ES-I3 (cell line): ENCODE measurements around the gene DGKI.
"Not testable (repeated sequence)": the region's sequence is repeated elsewhere in the genome, so short reads cannot be mapped to it uniquely, and the experiment has no call there.

ENCODE experiments used
- H3K36me3 ChIP-seq: 2 replicates; pipeline ENCODE4 v1.6.1; 2013; ENCODE audit warnings: mild to moderate bottlenecking, low read length, control low read depth, moderate library complexity; ENCODE audit not compliant: insufficient read depth
- H3K4me1 ChIP-seq: 2 replicates; pipeline ENCODE4 v1.6.1; 2013; ENCODE audit warnings: mild to moderate bottlenecking, control low read depth, low read length; ENCODE audit not compliant: insufficient read depth
- H3K9ac ChIP-seq: 2 replicates; pipeline ENCODE4 v1.6.1; 2013; ENCODE audit warnings: low read depth, mild to moderate bottlenecking, low read length, moderate library complexity
- H3K9me3 ChIP-seq: 2 replicates; pipeline ENCODE4 v1.6.1; 2013; ENCODE audit warnings: mild to moderate bottlenecking, low read length, moderate library complexity; ENCODE audit not compliant: control insufficient read depth, insufficient read depth

The DGKI gene

DNA sequence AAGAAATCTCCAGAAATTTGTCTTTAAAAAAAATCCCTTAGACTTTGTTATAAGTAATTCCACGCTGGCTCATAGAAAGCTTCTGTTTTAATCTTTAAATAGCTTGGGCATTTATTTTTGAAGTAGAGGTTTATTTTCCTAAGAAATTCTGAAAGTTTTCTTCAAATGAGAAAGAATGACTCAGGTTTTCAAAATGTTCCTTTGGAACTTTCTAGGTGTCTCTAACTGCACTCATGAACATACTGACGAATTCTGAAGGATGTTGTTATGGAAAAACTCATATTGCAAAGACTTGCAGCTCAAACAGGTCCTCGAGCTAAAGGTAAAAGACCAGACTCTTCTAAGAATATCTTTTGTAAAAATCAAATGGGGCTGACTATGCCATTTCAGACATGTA lies 10.7 kb downstream of the DGKI start:
- Histone ChIP-seq H3K9me3 (peaks cover 14% of the 10 kb centered on the region), H3K4me1 (peaks cover 23% of the 10 kb centered on the region), H3K9ac (no peak overlapping the region), H3K36me3 (no peaks in the 10 kb centered on the region)

- Histone ChIP-seq H3K9me3 (peaks cover 19% of the 10 kb centered on the region), H3K4me1 (peaks cover 18% of the 10 kb centered on the region), H3K9ac (no peak overlapping the region), H3K36me3 (no peaks in the 10 kb centered on the region)
These were observed 11.2 kb downstream of the DGKI start for GRCh38 chr7:137835486-137836112.

DNA sequence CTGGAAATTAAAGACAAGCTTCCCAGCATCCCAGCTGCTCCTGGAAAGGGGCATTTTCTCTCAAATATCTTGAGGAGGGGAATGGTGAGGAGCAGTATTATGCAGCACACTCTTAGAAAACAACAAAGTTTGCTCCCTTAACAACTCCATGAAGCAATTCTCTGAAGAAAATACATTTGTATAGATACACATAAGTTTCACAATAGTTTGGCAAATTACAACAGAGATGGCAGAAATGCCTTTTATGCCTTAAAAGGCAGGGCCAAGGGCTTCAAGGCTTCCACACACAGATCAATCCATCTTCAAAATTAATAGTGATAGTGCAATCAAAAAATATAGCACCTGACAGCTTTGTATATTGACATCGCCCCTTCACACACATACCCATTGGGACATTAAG lies 12.2 kb downstream of the DGKI start:
- H3K9ac ChIP-seq = no peak overlapping the region
- no peaks in the 10 kb centered on the region for H3K36me3 ChIP-seq
- peaks cover 22% of the 10 kb centered on the region for H3K9me3 ChIP-seq
- peaks cover 10% of the 10 kb centered on the region for H3K4me1 ChIP-seq

- not testable (repeated sequence) for H3K4me1 ChIP-seq, H3K36me3 ChIP-seq, H3K9ac ChIP-seq
- peaks cover 22% of the 10 kb centered on the region for H3K9me3 ChIP-seq
These were observed 13.8 kb downstream of the DGKI start for GRCh38 chr7:137832990-137833389.

GRCh38 chr7:137832382-137832781 lies 14.4 kb downstream of the DGKI start:
- no peak overlapping the region for H3K9ac ChIP-seq
- H3K36me3 ChIP-seq = no peaks in the 10 kb centered on the region
- no peaks in the 10 kb centered on the region for H3K4me1 ChIP-seq
- peaks cover 22% of the 10 kb centered on the region for H3K9me3 ChIP-seq

DNA sequence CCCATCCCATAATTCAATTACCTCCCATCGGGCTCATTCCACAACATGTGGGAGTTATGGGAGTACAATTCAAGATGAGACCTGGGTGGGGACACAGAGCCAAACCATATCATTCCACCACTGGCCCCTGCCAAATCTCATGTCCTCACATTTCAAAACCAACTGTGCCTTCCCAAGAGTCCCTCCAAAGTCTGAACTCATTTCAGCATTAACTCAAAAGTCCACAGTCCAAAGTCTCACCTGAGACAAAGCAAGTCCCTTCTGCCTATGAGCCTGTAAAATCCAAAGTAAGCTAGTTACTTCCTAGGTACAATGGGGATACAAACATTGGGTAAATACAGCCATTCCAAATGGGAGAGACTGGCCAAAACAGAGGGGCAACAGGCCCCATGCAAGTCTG lies 15.2 kb downstream of the DGKI start:
- not testable (repeated sequence) for H3K36me3 ChIP-seq, H3K9ac ChIP-seq, H3K4me1 ChIP-seq
- H3K9me3 ChIP-seq = peaks cover 22% of the 10 kb centered on the region

DNA sequence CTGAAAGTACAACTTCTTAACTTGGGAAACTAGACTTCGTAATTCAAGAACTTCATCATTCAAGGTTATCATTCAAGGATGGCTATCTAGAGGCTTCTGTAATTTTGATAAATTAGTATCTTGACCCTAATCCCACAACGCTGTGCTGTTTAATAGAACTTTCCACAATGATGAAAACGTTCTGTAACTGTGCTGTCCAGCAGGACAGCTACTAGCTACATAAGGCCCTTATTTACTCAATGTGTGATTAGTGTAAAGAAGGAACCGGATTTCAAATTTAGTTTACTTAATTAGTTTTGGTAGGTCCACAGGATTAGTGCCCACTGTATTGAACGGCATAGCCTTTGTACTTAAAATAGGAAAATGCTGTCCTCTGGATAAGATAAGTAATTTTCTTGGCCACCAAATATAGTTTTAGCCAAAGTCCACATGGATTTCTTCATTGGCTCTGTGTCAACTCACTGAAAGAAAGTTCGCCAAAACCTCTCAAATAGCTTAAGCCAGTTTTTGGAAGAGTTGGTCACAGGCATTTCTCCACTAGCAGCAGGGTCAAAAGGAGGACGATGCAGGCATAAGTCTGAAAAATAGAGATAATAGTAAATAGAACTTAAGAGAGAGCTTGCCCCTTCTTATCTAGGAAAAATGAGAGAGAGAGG lies 17.3 kb downstream of the DGKI start:
- Histone ChIP-seq H3K4me1 (no peaks in the 10 kb centered on the region), H3K36me3 (no peaks in the 10 kb centered on the region; the same call in 1 of the 2 replicates), H3K9me3 (peaks cover 22% of the 10 kb centered on the region), H3K9ac (no peak overlapping the region)

DNA sequence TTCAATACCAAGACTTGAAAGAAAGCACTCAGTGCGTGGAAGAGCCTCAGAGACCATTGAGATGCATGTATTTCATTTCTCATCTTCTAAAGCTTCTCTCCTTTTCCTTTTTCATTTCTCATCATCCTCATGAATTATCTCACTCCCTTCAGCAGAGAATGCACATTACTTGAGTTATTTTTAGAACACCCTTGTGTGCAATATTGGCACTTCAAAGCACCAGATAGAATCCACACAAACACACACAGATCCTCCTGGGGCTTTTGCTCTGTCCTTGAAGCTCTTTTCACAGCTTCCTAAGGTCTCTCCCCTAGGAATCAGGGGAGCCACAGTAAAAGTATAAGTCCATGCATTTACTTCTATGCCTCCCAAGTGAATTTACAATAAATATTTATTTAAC lies 18.3 kb downstream of the DGKI start:
- no peaks in the 10 kb centered on the region for H3K4me1 ChIP-seq
- H3K9ac ChIP-seq = no peak overlapping the region
- H3K9me3 ChIP-seq = peaks cover 18% of the 10 kb centered on the region
- H3K36me3 ChIP-seq = no peaks in the 10 kb centered on the region; the same call in 1 of the 2 replicates

DNA sequence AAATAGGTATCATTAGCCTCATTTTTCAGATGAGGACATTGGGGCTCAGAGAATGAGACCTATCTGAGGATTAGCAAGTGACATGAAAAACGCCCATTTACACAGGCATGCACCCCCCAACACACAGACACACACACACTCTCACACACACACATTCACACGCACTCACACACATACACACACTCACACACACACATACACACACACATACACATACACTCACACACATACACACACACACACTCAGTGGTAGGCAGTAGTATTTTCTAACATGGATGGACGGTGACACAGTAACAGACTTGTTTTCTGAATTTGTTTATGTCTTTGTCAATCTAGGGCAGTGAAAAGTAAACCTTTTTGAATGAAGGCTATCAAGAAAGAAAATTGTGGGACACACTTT lies 21.3 kb downstream of the DGKI start:
- no peak overlapping the region for H3K9ac ChIP-seq
- H3K36me3 ChIP-seq = no peaks in the 10 kb centered on the region; the same call in 1 of the 2 replicates
- H3K9me3 ChIP-seq = peaks cover 2% of the 10 kb centered on the region; the same call in 1 of the 2 replicates
- H3K4me1 ChIP-seq = peaks cover 11% of the 10 kb centered on the region

DNA sequence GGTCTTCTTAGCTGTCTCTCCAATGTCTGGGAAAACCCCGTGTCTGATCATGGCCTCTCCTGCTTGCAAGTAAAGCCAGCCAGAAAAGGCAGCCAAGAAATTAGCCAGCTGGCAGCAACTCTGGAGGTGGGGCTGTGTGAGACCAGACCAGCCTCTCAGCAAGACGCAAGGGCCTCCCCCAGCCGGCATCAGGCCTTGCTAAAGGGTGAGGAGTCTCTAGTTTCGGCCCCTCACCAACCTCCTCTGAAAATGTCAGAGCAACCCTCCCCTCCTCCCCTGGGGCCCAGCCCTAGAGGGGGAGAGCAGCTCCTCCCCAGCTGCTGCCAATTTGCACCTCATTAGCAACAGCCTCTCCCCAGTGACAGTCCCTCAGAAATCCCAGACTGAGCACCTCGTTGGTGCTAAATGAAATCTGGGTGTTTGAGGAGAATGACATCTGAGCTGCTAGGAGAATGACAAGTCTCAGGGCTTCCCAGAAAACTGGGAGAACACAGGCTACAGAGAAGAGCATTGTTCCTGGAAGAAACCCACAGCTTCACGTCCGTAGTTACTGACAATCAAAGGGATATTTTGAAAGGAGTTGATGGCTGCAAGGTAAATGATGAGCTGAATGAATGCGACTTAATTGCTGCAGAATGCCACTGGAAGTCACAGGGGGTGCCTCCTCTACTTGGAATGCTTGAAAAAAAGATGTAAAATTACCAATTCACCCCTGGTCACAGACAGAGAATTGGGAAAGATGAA lies 25.9 kb downstream of the DGKI start:
- H3K9ac ChIP-seq = peak overlapping the region; percentile 14; the same call in 1 of the 2 replicates
- no peaks in the 10 kb centered on the region; the same call in 1 of the 2 replicates for H3K36me3 ChIP-seq
- peaks cover 21% of the 10 kb centered on the region for H3K4me1 ChIP-seq
- H3K9me3 ChIP-seq = no peaks in the 10 kb centered on the region

DNA sequence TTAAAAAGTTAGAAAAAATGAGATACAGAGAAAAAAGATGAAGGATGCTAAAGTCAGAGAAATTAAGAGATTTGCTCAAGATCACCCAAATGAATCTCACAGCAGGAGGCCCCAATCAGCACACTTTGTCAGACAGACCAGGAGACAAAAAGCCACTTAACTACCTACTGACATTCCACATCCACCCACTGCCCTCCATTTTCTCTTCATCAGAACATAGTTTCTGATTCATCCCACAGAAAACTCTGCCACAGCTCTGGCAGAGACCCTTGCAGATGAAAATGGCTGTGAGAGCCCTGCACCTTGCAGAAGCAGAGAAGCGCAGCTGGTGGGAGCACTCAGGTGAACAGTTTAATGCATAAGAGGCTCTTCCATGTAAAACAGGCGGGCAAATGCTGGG lies 26.6 kb downstream of the DGKI start:
- Histone ChIP-seq H3K4me1 (peaks cover 21% of the 10 kb centered on the region), H3K9me3 (no peaks in the 10 kb centered on the region), H3K9ac (peak overlapping the region; percentile 14; the same call in 1 of the 2 replicates), H3K36me3 (no peaks in the 10 kb centered on the region; the same call in 1 of the 2 replicates)

GRCh38 chr7:137818036-137818435 lies 28.7 kb downstream of the DGKI start:
- Histone ChIP-seq H3K9me3 (no peaks in the 10 kb centered on the region), H3K4me1 (peaks cover 21% of the 10 kb centered on the region), H3K9ac (no peak overlapping the region)

DNA sequence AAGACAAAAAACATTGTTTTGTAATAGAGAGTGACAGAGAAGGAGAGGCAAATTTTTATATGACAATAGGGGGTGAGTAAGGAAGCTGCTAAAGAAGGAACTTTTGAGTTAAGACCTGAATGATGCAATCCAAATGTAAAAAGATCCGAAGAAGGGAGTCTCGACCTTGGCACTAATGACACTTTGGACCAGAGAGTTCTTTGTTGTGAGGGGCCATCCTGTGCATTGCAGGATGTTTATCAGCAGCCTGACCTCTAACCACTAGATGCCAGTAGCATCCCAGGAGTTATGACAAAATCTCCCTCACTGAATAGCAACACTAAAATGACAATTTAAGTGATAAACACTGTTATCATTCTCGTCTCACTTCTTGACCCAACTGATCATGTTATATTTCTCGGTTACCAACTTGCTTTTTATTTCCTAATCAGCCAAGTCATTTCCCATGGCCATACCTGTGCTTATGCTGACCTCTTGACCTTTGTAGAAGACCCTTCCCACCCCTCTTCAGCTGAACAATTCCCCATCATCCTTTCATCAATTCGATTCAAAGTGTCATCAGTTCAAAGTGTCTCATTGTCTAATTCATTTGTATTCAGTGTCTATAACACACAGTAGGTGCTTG lies 30.0 kb downstream of the DGKI start:
- Histone ChIP-seq H3K36me3 (no peaks in the 10 kb centered on the region), H3K4me1 (peaks cover 19% of the 10 kb centered on the region), H3K9me3 (no peaks in the 10 kb centered on the region), H3K9ac (no peak overlapping the region)

More at GRCh38 chr7:137818036-137818435, 28.7 kb downstream of the DGKI start:
- no peaks in the 10 kb centered on the region for H3K36me3 ChIP-seq

- Histone ChIP-seq H3K4me1 (no peaks in the 10 kb centered on the region), H3K9me3 (no peaks in the 10 kb centered on the region), H3K9ac (no peak overlapping the region), H3K36me3 (no peaks in the 10 kb centered on the region)
These were observed 33.2 kb downstream of the DGKI start for GRCh38 chr7:137813541-137813940.
